HL-60 (cell line): Measurements from ENCODE around the gene IMPA2.

Experiments used
- DNase-seq, 2 experiments: peaks; one replicate each; pipeline ENCODE4 v3.0.0-alpha.2; 2010 to 2020; ENCODE audit warnings: low read depth in 1 of 2, low spot score in 1 of 2
- H3K27ac ChIP-seq: fragments of 250-450 bp; sonication (Bioruptor Pico); replicated peaks from 2 replicates; pipeline ENCODE4 v1.5.1; 2020; ENCODE audit warnings: mild to moderate bottlenecking, moderate library complexity
- H3K27me3 ChIP-seq: fragments of 250-450 bp; sonication (Bioruptor Pico); 2 replicates; pipeline ENCODE4 v1.5.1; 2021; ENCODE audit warnings: mild to moderate bottlenecking, moderate library complexity; ENCODE audit not compliant: insufficient read depth, poor library complexity, severe bottlenecking
- H3K4me3 ChIP-seq: replicated peaks from 2 replicates; pipeline ENCODE4 v1.5.1; 2011; ENCODE audit warnings: mild to moderate bottlenecking, control low read depth, low read length; ENCODE audit not compliant: insufficient read depth
- CTCF ChIP-seq: IDR thresholded peaks from one replicate; pipeline ENCODE4 v1.5.1; 2011; ENCODE audit warnings: low read length, control low read depth, inconsistent platforms; ENCODE audit not compliant: insufficient read depth
- GABPA ChIP-seq: IDR thresholded peaks from 2 replicates; pipeline ENCODE4 v1.6.1; 2012; ENCODE audit warnings: low read depth
- POLR2AphosphoS5 ChIP-seq: IDR thresholded peaks from 2 replicates; pipeline ENCODE4 v1.6.1; 2012; ENCODE audit warnings: low read depth
- REST ChIP-seq: IDR thresholded peaks from 2 replicates; pipeline ENCODE4 v1.6.1; 2012; ENCODE audit warnings: low read depth; ENCODE audit not compliant: insufficient replicate concordance
- SPI1 ChIP-seq: IDR thresholded peaks from 2 replicates; pipeline ENCODE4 v1.6.1; 2012; ENCODE audit warnings: low read depth, mild to moderate bottlenecking, borderline replicate concordance

Gene IMPA2

GRCh38 chr18:11994703-11995444 is 13.6 kb downstream of the IMPA2 start:
- DNase-seq: peak; percentile 84 to 86
- no peaks in the 10 kb centered on the region for H3K27me3 ChIP-seq
- peak overlapping the region; percentile 67 for H3K27ac ChIP-seq
- no peak for TF ChIP-seq REST
- peak; percentile 67; the same call in 1 of the 2 replicates for TF ChIP-seq POLR2AphosphoS5
- no peak for TF ChIP-seq SPI1
- TF ChIP-seq GABPA: no peak; the same call in 1 of the 2 replicates
- H3K4me3 ChIP-seq: peak overlapping the region; percentile 24; the same call in 1 of the 2 replicates

GRCh38 chr18:11995445-11996189 is 14.3 kb downstream of the IMPA2 start:
- TF ChIP-seq CTCF (peak; percentile 98), SPI1 (peak; percentile 98), POLR2AphosphoS5 (peak; percentile 49; the same call in 1 of the 2 replicates), REST (no peak)
- no peaks in the 10 kb centered on the region for H3K27me3 ChIP-seq
- H3K4me3 ChIP-seq: peak overlapping the region; percentile 24; the same call in 1 of the 2 replicates
- DNase-seq: peak; percentile 83 to 92
- H3K27ac ChIP-seq: peak overlapping the region; percentile 67

GRCh38 chr18:11996190-11996754 is 15.0 kb downstream of the IMPA2 start:
- no peak for TF ChIP-seq SPI1
- TF ChIP-seq POLR2AphosphoS5: no peak
- TF ChIP-seq REST: no peak
- no peak for TF ChIP-seq CTCF
- TF ChIP-seq GABPA: no peak
- no peak overlapping the region for H3K4me3 ChIP-seq
- no peak for DNase-seq
- H3K27me3 ChIP-seq: no peaks in the 10 kb centered on the region
- no peak overlapping the region for H3K27ac ChIP-seq
